Suprapubic skin (tissue), 4 donors: ENCODE data around the gene MYLK3.

Experiments used
- CTCF ChIP-seq, 2 donors: fragments of 200-600 bp in 1 of 2; fragments of 450-650 bp in 1 of 2; sonication (generic) in 1 of 2; IDR thresholded peaks; one replicate each; pipeline ENCODE4 v1.5.1; 2016 to 2019; ENCODE audit warnings: antibody characterized with exemption in 2 of 2, mild to moderate bottlenecking in 1 of 2, moderate library complexity in 1 of 2
- EP300 ChIP-seq: sonication (generic); formaldehyde crosslinking; IDR thresholded peaks from one replicate; pipeline ENCODE4 v1.6.1; 2017; ENCODE audit warnings: antibody characterized with exemption
- POLR2A ChIP-seq, 2 donors: fragments of 450-650 bp; IDR thresholded peaks; one replicate each; pipeline ENCODE4 v1.6.1; 2017; ENCODE audit warnings: antibody characterized with exemption in 2 of 2, mild to moderate bottlenecking in 2 of 2, moderate library complexity in 2 of 2
- POLR2AphosphoS5 ChIP-seq, 3 donors: sonication (generic); formaldehyde crosslinking; IDR thresholded peaks; one replicate each; pipeline ENCODE4 v1.6.1; 2017; ENCODE audit warnings: antibody characterized with exemption in 3 of 3

- TF ChIP-seq CTCF (IDR thresholded peaks at IDR 0.05) (peak; percentile 61 to 75), POLR2A (IDR thresholded peaks at IDR 0.05) (no peak), POLR2AphosphoS5 (IDR thresholded peaks at IDR 0.05) (no peak), EP300 (no peak)
These were observed 74.7 kb downstream of the MYLK3 start for GRCh38 chr16:46673320-46674013.
